ENCODE measurements around the gene PRKCE. TPM values are rescaled to one million over a fixed set of nuclear protein-coding genes. Genes with fewer than 3 reads are reported as not detected.

PRKCE gene
- total and polyA plus RNA-seq, 2 experiments from 2014 or later = 0.94 to 1.2 TPM

DNA sequence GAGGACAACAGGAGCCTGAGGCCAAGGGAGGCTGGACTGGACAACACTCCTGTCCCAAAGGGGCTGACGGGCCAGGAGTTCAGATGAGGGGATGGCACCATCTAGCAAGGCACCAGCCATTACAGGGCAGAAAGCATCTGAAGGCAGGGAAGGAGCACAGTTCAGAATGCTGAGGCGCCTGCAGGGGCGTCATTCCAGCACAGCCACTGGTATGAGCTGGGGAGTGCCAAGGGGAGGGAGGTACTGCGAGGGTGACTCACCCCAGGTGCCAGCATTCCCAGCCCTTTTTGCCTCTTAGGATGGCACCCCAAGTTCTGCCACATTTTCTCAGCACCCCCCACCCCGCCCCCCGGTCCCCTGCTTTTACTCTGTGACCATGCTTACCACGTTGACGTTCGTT lies 515.9 kb downstream of the PRKCE start:
- TF ChIP-seq NANOG (IDR thresholded peaks at IDR 0.05; ENCODE audit: borderline replicate concordance) = no peak
- no peak for TF ChIP-seq JUNB (IDR thresholded peaks at IDR 0.05; ENCODE audit: unreplicated experiment)
- no peak for TF ChIP-seq CTCF (conservative IDR thresholded peaks at IDR 0.05; ENCODE audit: low read depth in 2 of 2)
- TF ChIP-seq STAT1 (IDR thresholded peaks at IDR 0.05; ENCODE audit: unreplicated experiment) = no peak
- no peak for TF ChIP-seq REST (IDR thresholded peaks at IDR 0.05; ENCODE audit: unreplicated experiment)
- TF ChIP-seq POLR2AphosphoS5 (IDR thresholded peaks at IDR 0.05; ENCODE audit: low read depth) = no peak
- no peak for TF ChIP-seq ZNF114 (CRISPR knock-in tag; IDR thresholded peaks at IDR 0.05)
- no peak for TF ChIP-seq ZNF462 (CRISPR knock-in tag; IDR thresholded peaks at IDR 0.05)
- TF ChIP-seq ETS1 (IDR thresholded peaks at IDR 0.05) = no peak
- TF ChIP-seq EZH2phosphoT487 (IDR thresholded peaks at IDR 0.05; ENCODE audit: unreplicated experiment) = no peak
- no peak for TF ChIP-seq CREB1 (CRISPR knock-in tag; IDR thresholded peaks at IDR 0.05; ENCODE audit: low read depth)
- TF ChIP-seq EZH2 (IDR thresholded peaks at IDR 0.05; ENCODE audit: low read depth, unreplicated experiment) = no peak
- no peak for TF ChIP-seq ZNF331 (CRISPR knock-in tag; IDR thresholded peaks at IDR 0.05; ENCODE audit: low read depth)
- Mint-ChIP-seq H3K4me1 (peaks cover 24% of the 10 kb centered on the region), H3K4me3 (no peak overlapping the region), H3K9me3 (no peaks in the 10 kb centered on the region; the same call in 2 of the 3 replicates), H3K27me3 (ENCODE audit: insufficient read depth, low read depth, poor library complexity) (peaks cover 2% of the 10 kb centered on the region), H3K27ac (no peak overlapping the region), H3K36me3 (ENCODE audit: low read depth) (no peaks in the 10 kb centered on the region)
- no peaks in the 10 kb centered on the region for H4K20me1 ChIP-seq (replicated peaks; ENCODE audit: insufficient read depth)
- H3K27me3 ChIP-seq (ENCODE audit: insufficient read depth) = no peaks in the 10 kb centered on the region
- H3F3A ChIP-seq (replicated peaks; ENCODE audit: low read depth) = no peaks in the 10 kb centered on the region
- ATAC-seq = no peak
- H3K4me3 ChIP-seq = no peak overlapping the region
- no peak overlapping the region for H3K4me2 ChIP-seq
- peaks cover 9% of the 10 kb centered on the region for H3K4me1 ChIP-seq (ENCODE audit: insufficient read depth)
- H2AFZ ChIP-seq = no peak overlapping the region
- no peaks in the 10 kb centered on the region for H3K79me2 ChIP-seq (replicated peaks; ENCODE audit: insufficient read depth)
- H3K27ac ChIP-seq (ENCODE audit: low read depth) = no peak overlapping the region
- peaks cover 7% of the 10 kb centered on the region; the same call in 1 of the 2 replicates for H3K9me2 ChIP-seq (ENCODE audit: insufficient read depth)
- no peaks in the 10 kb centered on the region for H3K36me3 ChIP-seq (ENCODE audit: insufficient read depth)
- no peak for DNase-seq (ENCODE audit: low spot score)
